ENCODE measurements around the gene DBH.

Gene DBH

GRCh38 chr9:133608382-133608781, 27.8 kb upstream of the DBH start:
- H3K9ac ChIP-seq (ENCODE audit: low read length): no peak overlapping the region
- peaks cover 90% of the 10 kb centered on the region for H3K27me3 ChIP-seq (replicated peaks; ENCODE audit: insufficient read depth, low read length)
- H2AFZ ChIP-seq (ENCODE audit: low read length): no peak overlapping the region
- H3K4me3 ChIP-seq (ENCODE audit: low read length): no peak overlapping the region
- no peaks in the 10 kb centered on the region for H3F3A ChIP-seq (ENCODE audit: insufficient read depth, low read length)
- H3K4me2 ChIP-seq (ENCODE audit: low read depth, low read length): no peak overlapping the region
- H3K27ac ChIP-seq (ENCODE audit: low read length): no peak overlapping the region
- no peaks in the 10 kb centered on the region for H3K9me2 ChIP-seq (replicated peaks; ENCODE audit: insufficient read depth, low read length)
- no peak for DNase-seq
- H3K36me3 ChIP-seq (replicated peaks; ENCODE audit: insufficient read depth, low read length): no peaks in the 10 kb centered on the region
- no peaks in the 10 kb centered on the region for H4K20me1 ChIP-seq (ENCODE audit: insufficient read depth, low read length)
- no peaks in the 10 kb centered on the region for H3K4me1 ChIP-seq (ENCODE audit: low read length)
- H3K79me2 ChIP-seq (ENCODE audit: low read length): no peaks in the 10 kb centered on the region
- TF ChIP-seq EZH2phosphoT487 (IDR thresholded peaks at IDR 0.05; ENCODE audit: low read length) (no peak), EZH2 (optimal IDR thresholded peaks at IDR 0.05; ENCODE audit: low read depth, low read length) (no peak), CTCF (IDR thresholded peaks at IDR 0.05; ENCODE audit: low read length) (no peak)
- no peaks in the 10 kb centered on the region for H3K9me3 ChIP-seq (replicated peaks; ENCODE audit: insufficient read depth, low read length)

DNA sequence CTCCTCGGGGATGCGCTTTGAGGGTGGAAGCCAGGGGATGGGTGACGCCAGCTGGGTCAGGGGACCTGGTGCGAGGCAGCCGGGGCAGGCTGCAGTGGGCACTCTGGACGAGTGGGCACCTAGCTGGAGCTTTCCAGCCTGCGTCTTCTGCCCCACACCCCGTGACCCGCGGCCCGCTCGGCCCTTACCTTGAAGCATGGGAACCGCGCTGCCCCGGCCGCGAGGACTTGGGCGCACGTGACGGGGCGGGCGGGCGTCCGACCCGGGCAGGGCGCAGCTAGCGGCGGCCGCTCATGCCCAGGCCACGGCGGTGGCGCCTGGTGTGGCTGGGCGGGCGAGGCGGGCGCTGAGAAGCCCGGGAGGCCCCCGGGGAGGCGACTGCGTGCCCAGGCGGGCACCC, 27.3 kb upstream of the DBH start:
- no peaks in the 10 kb centered on the region for H3K9me2 ChIP-seq (replicated peaks; ENCODE audit: insufficient read depth, low read length)
- H3F3A ChIP-seq (ENCODE audit: insufficient read depth, low read length): no peaks in the 10 kb centered on the region
- no peaks in the 10 kb centered on the region for H3K36me3 ChIP-seq (replicated peaks; ENCODE audit: insufficient read depth, low read length)
- no peak overlapping the region for H3K4me2 ChIP-seq (ENCODE audit: low read depth, low read length)
- no peaks in the 10 kb centered on the region for H4K20me1 ChIP-seq (ENCODE audit: insufficient read depth, low read length)
- H3K79me2 ChIP-seq (ENCODE audit: low read length): no peaks in the 10 kb centered on the region
- H3K9ac ChIP-seq (ENCODE audit: low read length): no peak overlapping the region
- peaks cover 90% of the 10 kb centered on the region for H3K27me3 ChIP-seq (replicated peaks; ENCODE audit: insufficient read depth, low read length)
- H2AFZ ChIP-seq (ENCODE audit: low read length): no peak overlapping the region
- H3K9me3 ChIP-seq (replicated peaks; ENCODE audit: insufficient read depth, low read length): no peaks in the 10 kb centered on the region
- DNase-seq: no peak
- TF ChIP-seq CTCF (IDR thresholded peaks at IDR 0.05; ENCODE audit: low read length): no peak
- TF ChIP-seq EZH2phosphoT487 (IDR thresholded peaks at IDR 0.05; ENCODE audit: low read length): no peak
- no peak for TF ChIP-seq EZH2 (optimal IDR thresholded peaks at IDR 0.05; ENCODE audit: low read depth, low read length)
- H3K27ac ChIP-seq (ENCODE audit: low read length): no peak overlapping the region
- no peaks in the 10 kb centered on the region for H3K4me1 ChIP-seq (ENCODE audit: low read length)
- H3K4me3 ChIP-seq (ENCODE audit: low read length): no peak overlapping the region

- H3F3A ChIP-seq (ENCODE audit: insufficient read depth, low read length): no peaks in the 10 kb centered on the region
- no peaks in the 10 kb centered on the region for H3K4me1 ChIP-seq (ENCODE audit: low read length)
- H4K20me1 ChIP-seq (ENCODE audit: insufficient read depth, low read length): no peaks in the 10 kb centered on the region
- H2AFZ ChIP-seq (ENCODE audit: low read length): no peak within 1 kb of the TSS
- H3K4me2 ChIP-seq (ENCODE audit: low read depth, low read length): no peak within 1 kb of the TSS
- H3K27me3 ChIP-seq (replicated peaks; ENCODE audit: insufficient read depth, low read length): peaks cover 90% of the 10 kb centered on the region
- TF ChIP-seq EZH2phosphoT487 (IDR thresholded peaks at IDR 0.05; ENCODE audit: low read length) (no peak), EZH2 (optimal IDR thresholded peaks at IDR 0.05; ENCODE audit: low read depth, low read length) (no peak), CTCF (IDR thresholded peaks at IDR 0.05; ENCODE audit: low read length) (no peak)
- H3K4me3 ChIP-seq (ENCODE audit: low read length): no peak within 1 kb of the TSS
- no peak for DNase-seq
- no peaks in the 10 kb centered on the region for H3K9me3 ChIP-seq (replicated peaks; ENCODE audit: insufficient read depth, low read length)
- no peaks in the 10 kb centered on the region for H3K36me3 ChIP-seq (replicated peaks; ENCODE audit: insufficient read depth, low read length)
- H3K27ac ChIP-seq (ENCODE audit: low read length): no peak within 1 kb of the TSS
- no peaks in the 10 kb centered on the region for H3K79me2 ChIP-seq (ENCODE audit: low read length)
- H3K9me2 ChIP-seq (replicated peaks; ENCODE audit: insufficient read depth, low read length): no peaks in the 10 kb centered on the region
- H3K9ac ChIP-seq (ENCODE audit: low read length): no peak within 1 kb of the TSS
These were observed 26.7 kb upstream of the DBH start, which contains the start of gene FAM163B for GRCh38 chr9:133609311-133610098. Gene FAM163B, minus strand, starts transcription at chr9:133609389. Its CDS starts 29,166 bp downstream, at chr9:133580223.
